Thoracic aorta (tissue), 2 donors: ENCODE measurements around the gene EXOC6. TPM values are rescaled to one million over a fixed set of nuclear protein-coding genes. Genes with fewer than 3 reads are reported as not detected.
A peak's percentile ranks its signal among the peaks of the same experiment; 100 is the strongest.

Source experiments
- ATAC-seq: fragments of 150-250 bp; one replicate; pipeline ENCODE4 v1.8.0; 2017; ENCODE audit warnings: low read depth; ENCODE audit not compliant: insufficient number of reproducible peaks, low FRiP score
- DNase-seq: peaks from one replicate; pipeline ENCODE4 v3.0.0-alpha.2; 2020; ENCODE audit warnings: low spot score
- H3K27ac ChIP-seq, 2 donors: fragments of 200-600 bp; sonication (generic); 1 replicate in 1 of 2; 2 replicates in 1 of 2; pipeline ENCODE4 v1.5.1; 2016; ENCODE audit warnings: mild to moderate bottlenecking in 2 of 2, moderate library complexity in 2 of 2
- H3K27me3 ChIP-seq: fragments of 200-600 bp; sonication (generic); replicated peaks from 2 replicates; pipeline ENCODE4 v1.6.0; 2016; ENCODE audit warnings: mild to moderate bottlenecking; ENCODE audit not compliant: insufficient read depth
- H3K36me3 ChIP-seq: fragments of 200-600 bp; sonication (generic); one replicate; pipeline ENCODE4 v1.5.1; 2016
- H3K4me1 ChIP-seq, 2 donors: fragments of 200-600 bp; sonication (generic); 1 replicate in 1 of 2; 2 replicates in 1 of 2; pipeline versions ENCODE4 v1.5.1 to v1.6.0; 2016; ENCODE audit warnings: low read depth in 2 of 2, mild to moderate bottlenecking in 1 of 2; ENCODE audit not compliant: control insufficient read depth in 1 of 2
- H3K4me3 ChIP-seq: fragments of 200-600 bp; sonication (generic); 2 replicates; pipeline ENCODE4 v1.5.1; 2016; ENCODE audit warnings: mild to moderate bottlenecking
- H3K9me3 ChIP-seq: fragments of 200-600 bp; sonication (generic); 2 replicates; pipeline ENCODE4 v1.5.1; 2016
- CTCF ChIP-seq: fragments of 200-600 bp; sonication (generic); IDR thresholded peaks from one replicate; pipeline ENCODE4 v1.5.1; 2019; ENCODE audit warnings: antibody characterized with exemption
- total RNA-seq, 2 donors: library from RNA; depleted of rRNA; stranded (reverse); fragments of >200 nt; gene quantifications; one replicate each; pipeline versions ENCODE4 v1.1.0 to v1.2.3, GENCODE V29; 2016

Gene EXOC6
- total RNA-seq, 2 donors from 2014 or later, result 13.3 to 16.8 TPM

- H3K4me3 ChIP-seq, result no peak overlapping the region
- H3K27ac ChIP-seq, result no peak overlapping the region
- no peaks in the 10 kb centered on the region for H3K9me3 ChIP-seq
- H3K36me3 ChIP-seq, result no peaks in the 10 kb centered on the region
- H3K4me1 ChIP-seq, result peaks cover 10 to 24% of the 10 kb centered on the region in 2 donors
- no peak for DNase-seq
- no peak for ATAC-seq
- TF ChIP-seq CTCF, result no peak
- H3K27me3 ChIP-seq, result no peaks in the 10 kb centered on the region
Observed at GRCh38 chr10:93026072-93026471, 177.8 kb downstream of the EXOC6 start.

GRCh38 chr10:93027508-93027907 is 179.2 kb downstream of the EXOC6 start:
- Histone ChIP-seq H3K27me3 (no peaks in the 10 kb centered on the region), H3K27ac (no peak overlapping the region), H3K36me3 (no peaks in the 10 kb centered on the region), H3K9me3 (no peaks in the 10 kb centered on the region), H3K4me1 (peaks cover 19 to 37% of the 10 kb centered on the region in 2 donors), H3K4me3 (no peak overlapping the region)
- no peak for ATAC-seq
- no peak for DNase-seq
- no peak for TF ChIP-seq CTCF

GRCh38 chr10:93028883-93029282 is 180.6 kb downstream of the EXOC6 start:
- TF ChIP-seq CTCF, result no peak
- Histone ChIP-seq H3K4me1 (peaks cover 24 to 45% of the 10 kb centered on the region in 2 donors), H3K4me3 (no peak overlapping the region), H3K27ac (no peak overlapping the region), H3K36me3 (no peaks in the 10 kb centered on the region), H3K27me3 (no peaks in the 10 kb centered on the region), H3K9me3 (no peaks in the 10 kb centered on the region)
- ATAC-seq (no peak), DNase-seq (no peak)

- no peak for DNase-seq
- no peak for TF ChIP-seq CTCF
- Histone ChIP-seq H3K4me1 (peaks cover 27 to 45% of the 10 kb centered on the region in 2 donors), H3K9me3 (no peaks in the 10 kb centered on the region), H3K4me3 (no peak overlapping the region), H3K36me3 (no peaks in the 10 kb centered on the region), H3K27ac (peak overlapping the region in 1 of 2 donors; percentile 50), H3K27me3 (no peaks in the 10 kb centered on the region)
- peak; percentile 34 for ATAC-seq
Observed at GRCh38 chr10:93030409-93030808, 182.1 kb downstream of the EXOC6 start.

GRCh38 chr10:93032105-93032808 is 183.9 kb downstream of the EXOC6 start:
- ATAC-seq, result no peak
- H3K27me3 ChIP-seq, result no peaks in the 10 kb centered on the region
- H3K9me3 ChIP-seq, result no peaks in the 10 kb centered on the region
- no peaks in the 10 kb centered on the region for H3K36me3 ChIP-seq
- H3K27ac ChIP-seq, result peak overlapping the region in 1 of 2 donors; percentile 54
- H3K4me3 ChIP-seq, result peak overlapping the region; percentile 41
- DNase-seq, result no peak
- peaks cover 27 to 45% of the 10 kb centered on the region in 2 donors for H3K4me1 ChIP-seq
- no peak for TF ChIP-seq CTCF
